Neuron (in vitro differentiated cells): ENCODE results near the gene DCDC2.
"Not testable (repeated sequence)": the region's sequence is repeated elsewhere in the genome, so short reads cannot be mapped to it uniquely, and the experiment has no call there.

Source experiments
- H2AFZ ChIP-seq: one replicate; pipeline ENCODE4 v1.6.1; 2013; ENCODE audit warnings: low read depth, mild to moderate bottlenecking, inconsistent platforms, low read length, moderate library complexity
- H3K27me3 ChIP-seq: one replicate; pipeline ENCODE4 v1.6.1; 2013; ENCODE audit warnings: low read length; ENCODE audit not compliant: insufficient read depth
- H3K36me3 ChIP-seq: one replicate; pipeline ENCODE4 v1.6.1; 2013; ENCODE audit warnings: low read length; ENCODE audit not compliant: insufficient read depth
- H3K4me1 ChIP-seq: one replicate; pipeline ENCODE4 v1.6.1; 2013; ENCODE audit warnings: low read length; ENCODE audit not compliant: insufficient read depth
- H3K4me3 ChIP-seq: 2 replicates; pipeline ENCODE4 v1.5.1; 2013; ENCODE audit warnings: mild to moderate bottlenecking, low read length, moderate library complexity
- H3K9me3 ChIP-seq: one replicate; pipeline ENCODE4 v1.6.1; 2013; ENCODE audit warnings: low read length

The DCDC2 gene

GRCh38 chr6:24148684-24149083, 209.2 kb downstream of the DCDC2 start:
- no peaks in the 10 kb centered on the region for H3K9me3 ChIP-seq
- H3K27me3 ChIP-seq = no peaks in the 10 kb centered on the region
- H3K4me1 ChIP-seq = peaks cover 14% of the 10 kb centered on the region
- no peak overlapping the region for H2AFZ ChIP-seq
- no peaks in the 10 kb centered on the region for H3K36me3 ChIP-seq
- no peak overlapping the region for H3K4me3 ChIP-seq

GRCh38 chr6:24148154-24148570, 209.7 kb downstream of the DCDC2 start:
- Histone ChIP-seq H3K36me3 (no peaks in the 10 kb centered on the region), H3K9me3 (no peaks in the 10 kb centered on the region), H2AFZ (no peak overlapping the region), H3K4me1 (peaks cover 14% of the 10 kb centered on the region), H3K4me3 (no peak overlapping the region), H3K27me3 (no peaks in the 10 kb centered on the region)

- Histone ChIP-seq H3K36me3 (no peaks in the 10 kb centered on the region), H2AFZ (no peak overlapping the region), H3K27me3 (no peaks in the 10 kb centered on the region), H3K4me3 (no peak overlapping the region), H3K9me3 (no peaks in the 10 kb centered on the region), H3K4me1 (peaks cover 14% of the 10 kb centered on the region)
Measured at GRCh38 chr6:24147511-24148153, 210.2 kb downstream of the DCDC2 start.

GRCh38 chr6:24146871-24147270, 211.0 kb downstream of the DCDC2 start:
- Histone ChIP-seq H3K27me3 (no peaks in the 10 kb centered on the region), H3K4me3 (no peak overlapping the region), H3K36me3 (no peaks in the 10 kb centered on the region)

GRCh38 chr6:24145690-24146131, 212.1 kb downstream of the DCDC2 start:
- no peaks in the 10 kb centered on the region for H3K36me3 ChIP-seq
- no peak overlapping the region for H3K4me3 ChIP-seq
- no peaks in the 10 kb centered on the region for H3K9me3 ChIP-seq
- H3K27me3 ChIP-seq = no peaks in the 10 kb centered on the region
- peaks cover 14% of the 10 kb centered on the region for H3K4me1 ChIP-seq
- no peak overlapping the region for H2AFZ ChIP-seq

More at GRCh38 chr6:24146871-24147270, 211.0 kb downstream of the DCDC2 start:
- Histone ChIP-seq H2AFZ (no peak overlapping the region), H3K9me3 (no peaks in the 10 kb centered on the region), H3K4me1 (peaks cover 14% of the 10 kb centered on the region)

- not testable (repeated sequence) for H3K36me3 ChIP-seq, H3K4me1 ChIP-seq, H2AFZ ChIP-seq, H3K27me3 ChIP-seq, H3K9me3 ChIP-seq, H3K4me3 ChIP-seq
Measured at GRCh38 chr6:24142733-24143132, 215.1 kb downstream of the DCDC2 start.

- no peaks in the 10 kb centered on the region for H3K9me3 ChIP-seq
- H3K36me3 ChIP-seq = no peaks in the 10 kb centered on the region
- no peaks in the 10 kb centered on the region for H3K27me3 ChIP-seq
- no peaks in the 10 kb centered on the region for H3K4me1 ChIP-seq
- no peak overlapping the region for H2AFZ ChIP-seq
- no peak overlapping the region for H3K4me3 ChIP-seq
Measured at GRCh38 chr6:24140591-24140990, 217.3 kb downstream of the DCDC2 start.

- Histone ChIP-seq H3K4me1 (no peaks in the 10 kb centered on the region), H3K36me3 (no peaks in the 10 kb centered on the region), H3K9me3 (no peaks in the 10 kb centered on the region), H2AFZ (no peak overlapping the region), H3K4me3 (no peak overlapping the region), H3K27me3 (no peaks in the 10 kb centered on the region)
Measured at GRCh38 chr6:24139639-24140038, 218.2 kb downstream of the DCDC2 start.

- no peak overlapping the region for H3K4me3 ChIP-seq
- H3K27me3 ChIP-seq = no peaks in the 10 kb centered on the region
- no peaks in the 10 kb centered on the region for H3K4me1 ChIP-seq
- no peaks in the 10 kb centered on the region for H3K9me3 ChIP-seq
- no peak overlapping the region for H2AFZ ChIP-seq
- H3K36me3 ChIP-seq = no peaks in the 10 kb centered on the region
Measured at GRCh38 chr6:24139080-24139479, 218.8 kb downstream of the DCDC2 start.

- Histone ChIP-seq H3K4me3 (no peak overlapping the region), H3K9me3 (no peaks in the 10 kb centered on the region), H3K4me1 (peaks cover 5% of the 10 kb centered on the region), H3K27me3 (no peaks in the 10 kb centered on the region), H3K36me3 (no peaks in the 10 kb centered on the region), H2AFZ (no peak overlapping the region)
Measured at GRCh38 chr6:24131751-24132150, 226.1 kb downstream of the DCDC2 start.

GRCh38 chr6:24127316-24127715, 230.5 kb downstream of the DCDC2 start:
- Histone ChIP-seq H3K4me1 (peaks cover 15% of the 10 kb centered on the region), H3K4me3 (peak overlapping the region; percentile 55), H3K9me3 (no peaks in the 10 kb centered on the region), H2AFZ (no peak overlapping the region), H3K36me3 (no peaks in the 10 kb centered on the region), H3K27me3 (no peaks in the 10 kb centered on the region)

GRCh38 chr6:24126586-24127192, 231.2 kb downstream of the DCDC2 start:
- H3K4me3 ChIP-seq = peak overlapping the region; percentile 55
- peaks cover 15% of the 10 kb centered on the region for H3K4me1 ChIP-seq

GRCh38 chr6:24125980-24126379, 231.9 kb downstream of the DCDC2 start, which contains the start of gene NRSN1:
Gene NRSN1, plus strand, starts transcription at chr6:24126215. Its CDS starts 8,113 bp downstream, at chr6:24134328.
- Histone ChIP-seq H2AFZ (peak within 1 kb of the TSS; percentile 48), H3K27me3 (no peaks in the 10 kb centered on the region), H3K36me3 (no peaks in the 10 kb centered on the region), H3K4me1 (peaks cover 15% of the 10 kb centered on the region), H3K9me3 (no peaks in the 10 kb centered on the region), H3K4me3 (peak within 1 kb of the TSS; percentile 55)

More at GRCh38 chr6:24126586-24127192, 231.2 kb downstream of the DCDC2 start:
- no peaks in the 10 kb centered on the region for H3K9me3 ChIP-seq
- H2AFZ ChIP-seq = peak overlapping the region; percentile 48
- no peaks in the 10 kb centered on the region for H3K36me3 ChIP-seq
- no peaks in the 10 kb centered on the region for H3K27me3 ChIP-seq
